ENCODE measurements around the gene TPST2.

DNA sequence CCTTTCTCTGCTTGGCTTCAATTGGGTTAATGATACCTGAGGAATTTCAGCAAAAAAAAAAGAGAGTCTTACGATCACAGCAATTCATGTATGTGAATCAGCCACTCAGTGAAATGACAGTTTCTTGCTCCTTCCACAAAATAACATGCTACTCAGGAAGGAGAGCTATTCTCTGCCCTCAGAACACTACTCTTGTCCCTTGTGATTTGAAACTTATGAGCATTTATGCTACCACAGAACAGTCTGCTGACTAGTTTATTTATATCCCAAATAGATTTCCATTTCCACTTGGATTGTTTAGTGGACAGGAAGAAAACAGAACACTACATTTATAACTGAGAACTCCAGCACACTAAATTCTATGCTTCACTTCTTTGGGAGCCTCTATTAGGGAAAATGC lies 86.2 kb downstream of the TPST2 start:
- TF ChIP-seq, protein P1, sequence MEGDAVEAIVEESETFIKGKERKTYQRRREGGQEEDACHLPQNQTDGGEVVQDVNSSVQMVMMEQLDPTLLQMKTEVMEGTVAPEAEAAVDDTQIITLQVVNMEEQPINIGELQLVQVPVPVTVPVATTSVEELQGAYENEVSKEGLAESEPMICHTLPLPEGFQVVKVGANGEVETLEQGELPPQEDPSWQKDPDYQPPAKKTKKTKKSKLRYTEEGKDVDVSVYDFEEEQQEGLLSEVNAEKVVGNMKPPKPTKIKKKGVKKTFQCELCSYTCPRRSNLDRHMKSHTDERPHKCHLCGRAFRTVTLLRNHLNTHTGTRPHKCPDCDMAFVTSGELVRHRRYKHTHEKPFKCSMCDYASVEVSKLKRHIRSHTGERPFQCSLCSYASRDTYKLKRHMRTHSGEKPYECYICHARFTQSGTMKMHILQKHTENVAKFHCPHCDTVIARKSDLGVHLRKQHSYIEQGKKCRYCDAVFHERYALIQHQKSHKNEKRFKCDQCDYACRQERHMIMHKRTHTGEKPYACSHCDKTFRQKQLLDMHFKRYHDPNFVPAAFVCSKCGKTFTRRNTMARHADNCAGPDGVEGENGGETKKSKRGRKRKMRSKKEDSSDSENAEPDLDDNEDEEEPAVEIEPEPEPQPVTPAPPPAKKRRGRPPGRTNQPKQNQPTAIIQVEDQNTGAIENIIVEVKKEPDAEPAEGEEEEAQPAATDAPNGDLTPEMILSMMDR (conservative IDR thresholded peaks at IDR 0.05): no peak
- TF ChIP-seq ZFX (IDR thresholded peaks at IDR 0.05): no peak

Data from C4-2B (cell line).